Activated naive CD8-positive, alpha-beta T cell (primary cell): ENCODE results near the gene EIPR1.

Experiments
- H3K27ac Mint-ChIP-seq: one replicate; pipeline ENCODE4 v1.8.0; 2021; ENCODE audit warnings: mixed read lengths
- H3K27me3 Mint-ChIP-seq: one replicate; pipeline ENCODE4 v1.8.0; 2021; ENCODE audit warnings: mixed read lengths
- H3K36me3 Mint-ChIP-seq: one replicate; pipeline ENCODE4 v1.8.0; 2021; ENCODE audit warnings: mixed read lengths
- H3K4me1 Mint-ChIP-seq: one replicate; pipeline ENCODE4 v1.8.0; 2021; ENCODE audit warnings: low read depth, mixed read lengths
- H3K4me3 Mint-ChIP-seq: one replicate; pipeline ENCODE4 v1.8.0; 2021; ENCODE audit warnings: mild to moderate bottlenecking, mixed read lengths
- H3K9me3 Mint-ChIP-seq: one replicate; pipeline ENCODE4 v1.8.0; 2021; ENCODE audit warnings: low read depth, mixed read lengths

Gene EIPR1

GRCh38 chr2:3162442-3163077, 215.1 kb downstream of the EIPR1 start:
- Mint-ChIP-seq H3K9me3 (peaks cover 7% of the 10 kb centered on the region), H3K4me1 (no peaks in the 10 kb centered on the region), H3K27me3 (no peaks in the 10 kb centered on the region), H3K4me3 (no peak overlapping the region), H3K27ac (no peak overlapping the region), H3K36me3 (peaks cover 26% of the 10 kb centered on the region)

GRCh38 chr2:3160751-3161330, 216.8 kb downstream of the EIPR1 start:
- H3K36me3 Mint-ChIP-seq, result peaks cover 31% of the 10 kb centered on the region
- H3K4me3 Mint-ChIP-seq, result no peak overlapping the region

DNA sequence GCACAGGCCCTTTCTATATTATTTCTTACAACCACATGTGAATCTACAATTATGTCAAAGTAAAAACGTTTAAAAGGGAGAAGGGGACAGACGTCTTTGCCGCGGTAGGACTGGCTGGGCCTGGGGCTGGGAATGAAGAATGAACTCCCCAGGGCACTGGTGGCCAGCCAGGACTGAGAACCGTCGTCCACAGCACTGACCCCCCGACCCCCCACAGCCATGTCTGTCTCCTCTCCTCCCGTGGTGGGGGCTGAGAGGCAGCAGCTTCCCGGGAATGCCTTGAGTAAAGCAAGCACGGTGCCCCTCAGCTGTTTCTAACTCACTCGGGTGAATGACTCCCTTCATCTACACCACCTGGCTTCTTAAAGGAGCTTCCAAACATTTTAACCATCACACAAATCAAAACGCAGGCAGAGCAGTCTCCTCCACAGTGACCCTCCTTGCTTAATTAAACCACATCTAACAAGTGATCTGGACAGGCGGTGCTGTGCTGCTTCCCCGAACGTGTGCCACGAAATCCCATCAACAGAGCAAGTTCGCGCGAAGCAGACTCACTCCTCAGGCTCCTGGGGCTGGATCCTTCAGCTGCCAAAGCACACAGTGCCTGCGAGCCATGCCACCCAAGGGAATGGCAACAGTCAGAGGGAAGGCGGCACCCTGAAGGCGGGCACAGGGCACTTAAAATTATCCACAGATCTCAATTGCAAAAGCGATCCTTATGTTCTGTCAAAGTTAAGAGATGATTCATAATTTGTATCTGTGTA, 217.7 kb downstream of the EIPR1 start:
- Mint-ChIP-seq H3K27ac (no peak overlapping the region), H3K36me3 (peaks cover 28% of the 10 kb centered on the region), H3K4me3 (no peak overlapping the region), H3K9me3 (peaks cover 4% of the 10 kb centered on the region), H3K27me3 (no peaks in the 10 kb centered on the region), H3K4me1 (no peaks in the 10 kb centered on the region)

More at GRCh38 chr2:3160751-3161330, 216.8 kb downstream of the EIPR1 start:
- no peaks in the 10 kb centered on the region for H3K27me3 Mint-ChIP-seq
- H3K9me3 Mint-ChIP-seq, result peaks cover 7% of the 10 kb centered on the region
- no peak overlapping the region for H3K27ac Mint-ChIP-seq
- H3K4me1 Mint-ChIP-seq, result no peaks in the 10 kb centered on the region

- H3K9me3 Mint-ChIP-seq, result no peaks in the 10 kb centered on the region
- no peaks in the 10 kb centered on the region for H3K4me1 Mint-ChIP-seq
- H3K36me3 Mint-ChIP-seq, result peaks cover 35% of the 10 kb centered on the region
- no peak overlapping the region for H3K27ac Mint-ChIP-seq
- H3K27me3 Mint-ChIP-seq, result no peaks in the 10 kb centered on the region
- H3K4me3 Mint-ChIP-seq, result no peak overlapping the region
These were observed 222.9 kb downstream of the EIPR1 start for GRCh38 chr2:3154700-3155099.

GRCh38 chr2:3154146-3154545, 223.5 kb downstream of the EIPR1 start:
- Mint-ChIP-seq H3K4me1 (no peaks in the 10 kb centered on the region), H3K9me3 (no peaks in the 10 kb centered on the region), H3K27ac (no peak overlapping the region), H3K4me3 (no peak overlapping the region), H3K36me3 (peaks cover 35% of the 10 kb centered on the region), H3K27me3 (no peaks in the 10 kb centered on the region)

DNA sequence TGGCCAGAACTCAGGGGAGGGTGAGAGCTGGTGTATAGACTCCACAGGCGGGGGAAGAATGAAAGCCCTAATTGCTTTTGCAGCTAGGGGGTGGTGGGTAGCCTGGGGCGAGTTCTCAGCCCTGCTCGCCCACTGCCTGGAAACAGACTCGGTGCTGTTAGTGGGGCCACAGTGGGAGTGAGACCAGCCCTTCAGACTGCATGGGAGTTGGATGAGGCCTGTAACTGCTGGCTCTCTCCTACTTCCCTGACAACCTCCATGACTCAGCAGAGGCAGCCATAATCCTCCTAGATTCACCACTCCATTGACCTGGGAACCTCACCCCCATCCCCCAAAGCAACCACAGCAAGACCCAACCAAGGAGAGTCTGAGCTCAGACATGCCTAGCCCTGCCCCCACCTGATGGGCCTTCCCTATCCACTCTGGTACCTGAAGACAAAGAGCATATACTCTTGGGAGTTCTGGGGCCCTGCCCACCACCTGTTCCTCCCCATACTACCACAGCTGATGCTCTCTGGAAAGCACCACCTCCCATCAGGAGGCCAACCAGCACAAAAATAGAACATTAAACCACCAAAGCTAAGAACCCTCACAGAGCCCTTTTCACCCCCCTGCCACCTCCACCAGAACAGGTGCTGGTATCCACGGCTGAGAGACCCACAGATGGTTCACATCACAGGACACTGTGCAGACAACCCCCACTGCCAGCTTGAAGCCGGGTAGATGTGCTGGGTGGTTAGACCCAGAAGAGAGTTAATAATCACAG, 226.3 kb downstream of the EIPR1 start:
- no peak overlapping the region for H3K4me3 Mint-ChIP-seq
- H3K4me1 Mint-ChIP-seq, result no peaks in the 10 kb centered on the region
- H3K9me3 Mint-ChIP-seq, result no peaks in the 10 kb centered on the region
- peaks cover 26% of the 10 kb centered on the region for H3K36me3 Mint-ChIP-seq
- H3K27ac Mint-ChIP-seq, result no peak overlapping the region
- H3K27me3 Mint-ChIP-seq, result no peaks in the 10 kb centered on the region

- Mint-ChIP-seq H3K36me3 (peaks cover 23% of the 10 kb centered on the region), H3K27ac (no peak overlapping the region), H3K4me3 (no peak overlapping the region), H3K4me1 (no peaks in the 10 kb centered on the region), H3K9me3 (no peaks in the 10 kb centered on the region), H3K27me3 (no peaks in the 10 kb centered on the region)
These were observed 228.0 kb downstream of the EIPR1 start for GRCh38 chr2:3149441-3150217.

- Mint-ChIP-seq H3K4me3 (no peak overlapping the region), H3K27ac (no peak overlapping the region)
These were observed 228.9 kb downstream of the EIPR1 start for GRCh38 chr2:3148716-3149115.

DNA sequence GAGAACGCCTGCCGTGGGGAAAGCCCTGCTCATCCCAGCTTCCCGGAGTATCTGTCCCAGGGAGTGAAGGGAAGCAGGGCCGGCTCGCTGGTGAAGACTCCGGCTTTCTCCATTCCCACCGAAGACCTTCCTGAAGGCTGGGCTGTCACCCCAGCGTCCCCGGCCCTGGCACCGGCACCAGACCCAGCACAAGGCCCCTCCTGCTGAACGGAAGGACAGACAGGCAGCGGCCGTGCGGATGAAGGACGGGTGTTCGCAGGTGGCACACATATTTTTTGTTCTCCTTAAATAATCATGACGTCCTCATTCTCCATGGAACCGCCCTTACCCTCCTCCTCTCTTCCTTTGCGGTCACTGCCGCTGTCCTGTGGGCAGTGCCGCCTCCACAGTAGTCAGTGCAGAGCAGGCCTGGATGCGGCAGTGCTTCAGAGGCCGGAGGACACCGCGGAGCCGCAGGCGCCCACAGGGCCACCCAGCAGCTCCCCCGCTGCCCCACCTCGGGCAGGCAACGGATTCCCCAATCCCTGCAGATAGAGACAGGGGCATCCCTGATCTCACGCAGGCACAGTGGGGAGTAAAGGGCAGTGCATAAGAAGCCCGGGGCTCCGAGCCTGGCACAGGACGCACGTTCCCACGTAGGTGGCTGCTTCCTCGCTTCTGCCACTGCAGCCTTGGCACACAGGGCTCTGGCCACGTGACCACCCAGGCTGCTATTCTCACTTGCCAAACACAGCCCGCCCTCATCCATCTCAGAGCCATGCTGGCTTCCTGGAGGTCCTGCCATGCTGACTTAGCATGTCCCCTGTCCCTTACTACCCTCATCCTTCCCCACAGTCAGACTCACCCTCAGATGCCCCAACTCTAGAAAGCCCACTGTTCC, 229.7 kb downstream of the EIPR1 start:
- no peaks in the 10 kb centered on the region for H3K9me3 Mint-ChIP-seq
- H3K27ac Mint-ChIP-seq, result no peak overlapping the region
- no peak overlapping the region for H3K4me3 Mint-ChIP-seq
- H3K4me1 Mint-ChIP-seq, result no peaks in the 10 kb centered on the region
- peaks cover 20% of the 10 kb centered on the region for H3K36me3 Mint-ChIP-seq
- no peaks in the 10 kb centered on the region for H3K27me3 Mint-ChIP-seq

More at GRCh38 chr2:3148716-3149115, 228.9 kb downstream of the EIPR1 start:
- Mint-ChIP-seq H3K4me1 (no peaks in the 10 kb centered on the region), H3K36me3 (peaks cover 23% of the 10 kb centered on the region), H3K27me3 (no peaks in the 10 kb centered on the region), H3K9me3 (no peaks in the 10 kb centered on the region)

DNA sequence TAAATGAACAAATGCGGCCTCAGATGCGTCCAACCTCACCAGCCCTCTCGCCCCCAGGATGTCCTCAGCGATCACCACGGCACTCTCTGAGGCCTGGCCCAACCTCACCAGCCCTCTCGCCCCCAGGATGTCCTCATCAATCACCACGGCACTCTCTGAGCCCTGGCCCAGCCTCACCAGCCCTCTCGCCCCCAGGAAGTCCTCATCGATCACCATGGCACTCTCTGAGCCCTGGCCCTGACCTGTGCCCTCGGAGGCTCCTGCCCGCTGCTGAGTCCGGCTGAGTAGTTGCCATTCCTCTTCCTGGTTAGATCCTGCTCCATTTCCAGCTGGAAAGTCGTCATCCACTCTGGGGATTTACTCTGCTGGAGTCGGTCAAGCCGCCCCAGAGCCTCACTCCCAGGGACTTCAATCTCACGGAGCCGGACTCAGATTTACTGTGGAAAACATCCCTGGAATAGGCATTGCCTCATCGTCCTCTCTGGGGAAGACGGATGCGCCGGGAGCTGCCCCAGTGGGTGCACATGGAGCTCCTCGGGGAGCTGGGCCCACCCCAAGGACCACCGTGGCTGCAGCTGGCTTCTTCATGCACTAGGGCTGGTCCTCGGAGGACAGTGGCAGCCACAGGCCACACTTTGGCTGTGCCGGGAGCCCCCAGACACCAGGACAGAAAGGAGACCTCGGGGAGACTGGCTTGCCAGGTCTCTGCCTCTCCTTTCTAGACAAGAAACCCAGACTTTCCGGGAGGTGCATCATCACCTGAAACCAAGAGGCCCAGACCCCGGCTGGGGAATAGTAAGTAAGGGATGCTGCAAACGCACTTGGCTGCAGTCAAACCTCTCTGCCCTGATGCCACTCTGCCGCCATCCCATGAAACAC, 230.6 kb downstream of the EIPR1 start:
- H3K4me3 Mint-ChIP-seq, result no peak overlapping the region
- no peaks in the 10 kb centered on the region for H3K27me3 Mint-ChIP-seq
- no peaks in the 10 kb centered on the region for H3K4me1 Mint-ChIP-seq
- no peak overlapping the region for H3K27ac Mint-ChIP-seq
- H3K36me3 Mint-ChIP-seq, result peaks cover 12% of the 10 kb centered on the region
- no peaks in the 10 kb centered on the region for H3K9me3 Mint-ChIP-seq

GRCh38 chr2:3146175-3146574, 231.4 kb downstream of the EIPR1 start:
- Mint-ChIP-seq H3K27ac (no peak overlapping the region), H3K27me3 (no peaks in the 10 kb centered on the region), H3K4me1 (no peaks in the 10 kb centered on the region), H3K36me3 (peaks cover 3% of the 10 kb centered on the region), H3K9me3 (no peaks in the 10 kb centered on the region), H3K4me3 (no peak overlapping the region)

- Mint-ChIP-seq H3K27me3 (no peaks in the 10 kb centered on the region), H3K9me3 (no peaks in the 10 kb centered on the region), H3K4me3 (no peak overlapping the region), H3K27ac (no peak overlapping the region), H3K36me3 (peaks cover 3% of the 10 kb centered on the region), H3K4me1 (no peaks in the 10 kb centered on the region)
These were observed 232.1 kb downstream of the EIPR1 start for GRCh38 chr2:3145471-3146021.

DNA sequence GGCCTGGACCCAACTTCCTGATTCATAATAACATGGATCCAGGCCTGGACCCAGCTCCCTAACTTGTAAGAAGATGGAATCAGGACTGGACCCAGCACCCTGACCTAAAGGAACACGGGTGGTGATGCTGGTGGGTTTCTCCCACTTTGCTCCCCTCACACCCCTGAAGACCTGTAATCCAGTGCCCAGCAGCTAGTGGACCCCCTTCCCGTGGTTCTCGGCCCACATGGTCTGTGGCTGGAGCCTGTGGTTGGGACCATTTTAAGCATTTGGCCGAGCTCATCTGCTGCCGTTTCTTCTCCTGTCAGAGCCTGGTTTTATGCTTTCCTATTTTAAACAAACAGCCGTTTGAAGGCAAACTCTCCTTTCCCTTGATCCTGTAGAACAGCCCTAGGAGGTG, 232.8 kb downstream of the EIPR1 start:
- no peaks in the 10 kb centered on the region for H3K4me1 Mint-ChIP-seq
- peaks cover under 1% of the 10 kb centered on the region for H3K36me3 Mint-ChIP-seq
- no peak overlapping the region for H3K4me3 Mint-ChIP-seq
- H3K27me3 Mint-ChIP-seq, result no peaks in the 10 kb centered on the region
- H3K27ac Mint-ChIP-seq, result no peak overlapping the region
- no peaks in the 10 kb centered on the region for H3K9me3 Mint-ChIP-seq
